Measurements from ENCODE around the gene BRD1.

- TF ChIP-seq, protein P1, sequence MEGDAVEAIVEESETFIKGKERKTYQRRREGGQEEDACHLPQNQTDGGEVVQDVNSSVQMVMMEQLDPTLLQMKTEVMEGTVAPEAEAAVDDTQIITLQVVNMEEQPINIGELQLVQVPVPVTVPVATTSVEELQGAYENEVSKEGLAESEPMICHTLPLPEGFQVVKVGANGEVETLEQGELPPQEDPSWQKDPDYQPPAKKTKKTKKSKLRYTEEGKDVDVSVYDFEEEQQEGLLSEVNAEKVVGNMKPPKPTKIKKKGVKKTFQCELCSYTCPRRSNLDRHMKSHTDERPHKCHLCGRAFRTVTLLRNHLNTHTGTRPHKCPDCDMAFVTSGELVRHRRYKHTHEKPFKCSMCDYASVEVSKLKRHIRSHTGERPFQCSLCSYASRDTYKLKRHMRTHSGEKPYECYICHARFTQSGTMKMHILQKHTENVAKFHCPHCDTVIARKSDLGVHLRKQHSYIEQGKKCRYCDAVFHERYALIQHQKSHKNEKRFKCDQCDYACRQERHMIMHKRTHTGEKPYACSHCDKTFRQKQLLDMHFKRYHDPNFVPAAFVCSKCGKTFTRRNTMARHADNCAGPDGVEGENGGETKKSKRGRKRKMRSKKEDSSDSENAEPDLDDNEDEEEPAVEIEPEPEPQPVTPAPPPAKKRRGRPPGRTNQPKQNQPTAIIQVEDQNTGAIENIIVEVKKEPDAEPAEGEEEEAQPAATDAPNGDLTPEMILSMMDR (IDR thresholded peaks at IDR 0.05; ENCODE audit: low read depth, low read length, poor library complexity, severe bottlenecking), result no peak
- no peak for TF ChIP-seq EZH2phosphoT487 (IDR thresholded peaks at IDR 0.05; ENCODE audit: borderline replicate concordance, low read length)
Observed at GRCh38 chr22:49814164-49814686, 13.4 kb downstream of the BRD1 start.

All from DOHH2 (cell line).